CD4-positive, alpha-beta T cell treated with Interleukin-6 at 100 ng/mL for 8 hours (primary cell): ENCODE measurements around the gene ELMO3.

Source experiments
- DNase-seq: peaks from one replicate; pipeline ENCODE4 v3.0.0-alpha.2; 2020; ENCODE audit warnings: mixed read lengths, low spot score

ELMO3 gene

GRCh38 chr16:67241008-67241900 is 42.3 kb downstream of the ELMO3 start:
- no peak for DNase-seq

- no peak for DNase-seq
Observed at GRCh38 chr16:67242138-67242730, 43.3 kb downstream of the ELMO3 start.

GRCh38 chr16:67243481-67243880 is 44.5 kb downstream of the ELMO3 start:
- no peak for DNase-seq

- peak; percentile 77 for DNase-seq
Observed at GRCh38 chr16:67244387-67245185, 45.7 kb downstream of the ELMO3 start.

DNA sequence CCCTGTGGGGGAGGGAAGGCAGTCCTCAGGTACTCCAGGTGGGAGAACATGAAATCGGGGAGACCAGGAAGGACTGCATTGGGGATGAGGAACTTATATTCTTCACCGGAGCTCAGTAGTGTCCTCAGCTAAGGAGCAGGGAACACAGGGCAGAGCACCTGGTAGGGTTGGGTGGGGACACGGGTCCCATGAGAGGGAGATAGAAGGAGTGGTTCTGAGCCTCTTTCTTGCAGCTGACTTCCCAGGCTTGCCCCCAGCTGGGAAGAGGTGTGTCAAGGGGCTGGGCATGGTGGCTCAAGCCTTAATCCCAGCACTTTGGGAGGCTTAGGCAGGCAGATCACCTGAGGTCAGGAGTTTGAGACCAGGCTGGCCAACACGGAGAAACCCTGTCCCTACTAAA is 46.3 kb downstream of the ELMO3 start:
- no peak for DNase-seq

DNA sequence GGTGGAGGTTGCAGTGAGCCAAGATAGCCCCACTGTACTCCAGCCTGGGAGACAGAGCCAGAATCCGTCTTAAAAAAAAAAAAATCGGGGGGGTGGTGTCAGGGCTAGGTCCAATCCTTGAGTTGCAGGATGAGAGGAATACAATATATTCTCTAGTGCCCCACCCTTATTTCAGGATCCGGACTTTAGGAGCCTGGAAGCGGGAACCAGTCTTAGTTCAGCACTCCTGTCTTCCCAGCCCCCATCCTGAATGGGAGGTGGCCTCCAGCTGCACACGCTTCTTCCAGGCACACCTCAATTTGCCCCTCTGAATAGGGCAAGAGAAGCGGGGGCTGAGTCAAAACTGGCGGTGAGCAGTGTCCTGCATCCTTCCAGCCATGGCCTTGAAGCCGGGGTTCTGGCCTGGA is 46.7 kb downstream of the ELMO3 start:
- DNase-seq, result no peak

DNA sequence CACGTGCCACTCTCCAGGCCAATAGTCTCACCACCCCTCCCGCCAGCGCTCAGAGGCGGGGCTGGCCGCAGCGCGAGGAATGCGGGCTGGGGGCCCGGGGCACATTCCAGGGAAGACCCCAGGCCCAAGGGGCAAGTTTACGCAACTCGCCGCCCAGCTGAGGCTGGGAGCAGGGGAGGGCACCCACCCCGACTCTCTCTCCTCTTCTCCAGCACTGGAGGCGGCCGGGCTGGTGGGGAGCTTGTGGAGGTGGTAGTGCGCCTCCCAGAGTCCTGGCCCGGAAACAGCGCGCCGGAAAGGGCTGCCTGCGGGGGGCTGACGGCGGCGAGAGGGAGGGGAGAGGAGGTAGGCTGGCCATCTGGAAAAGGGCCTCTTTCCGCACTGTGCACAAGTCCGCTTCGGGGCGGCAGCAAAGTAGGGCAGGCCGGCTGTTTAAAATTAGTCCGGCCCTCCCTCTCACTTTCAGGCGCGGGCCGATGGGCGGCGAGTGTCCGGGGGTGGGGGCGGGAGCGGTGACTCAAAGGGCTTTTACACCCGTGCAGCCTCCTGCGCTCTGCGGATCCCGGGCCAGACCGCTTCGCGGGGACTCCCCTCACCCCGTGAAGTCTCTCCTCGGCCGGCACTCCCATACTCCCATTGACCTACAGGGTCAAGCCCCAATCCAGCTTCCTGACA is 47.3 kb downstream of the ELMO3 start:
- DNase-seq, result no peak

DNA sequence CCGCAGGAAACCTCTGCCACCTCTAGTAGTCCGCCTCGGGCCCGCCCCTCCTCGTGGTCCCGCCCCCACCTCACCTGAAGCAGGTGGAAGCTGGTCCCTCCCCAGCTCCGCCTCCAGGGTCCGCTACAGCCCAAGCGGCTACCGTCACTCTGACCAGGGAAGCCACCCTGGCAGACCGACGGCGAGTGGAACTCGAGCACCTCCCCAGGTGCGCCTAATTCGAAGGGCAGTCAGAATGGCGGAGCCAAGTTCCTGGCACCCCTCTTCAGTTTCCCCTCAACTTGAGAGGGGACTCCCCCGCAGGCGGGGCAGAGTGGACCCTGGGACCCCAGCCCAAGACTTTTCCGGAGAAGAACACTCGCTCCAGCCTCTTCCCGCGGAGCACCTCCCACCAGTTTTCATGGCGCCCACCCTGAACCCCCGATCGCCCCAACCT is 47.8 kb downstream of the ELMO3 start:
- peak; percentile 42 for DNase-seq

DNA sequence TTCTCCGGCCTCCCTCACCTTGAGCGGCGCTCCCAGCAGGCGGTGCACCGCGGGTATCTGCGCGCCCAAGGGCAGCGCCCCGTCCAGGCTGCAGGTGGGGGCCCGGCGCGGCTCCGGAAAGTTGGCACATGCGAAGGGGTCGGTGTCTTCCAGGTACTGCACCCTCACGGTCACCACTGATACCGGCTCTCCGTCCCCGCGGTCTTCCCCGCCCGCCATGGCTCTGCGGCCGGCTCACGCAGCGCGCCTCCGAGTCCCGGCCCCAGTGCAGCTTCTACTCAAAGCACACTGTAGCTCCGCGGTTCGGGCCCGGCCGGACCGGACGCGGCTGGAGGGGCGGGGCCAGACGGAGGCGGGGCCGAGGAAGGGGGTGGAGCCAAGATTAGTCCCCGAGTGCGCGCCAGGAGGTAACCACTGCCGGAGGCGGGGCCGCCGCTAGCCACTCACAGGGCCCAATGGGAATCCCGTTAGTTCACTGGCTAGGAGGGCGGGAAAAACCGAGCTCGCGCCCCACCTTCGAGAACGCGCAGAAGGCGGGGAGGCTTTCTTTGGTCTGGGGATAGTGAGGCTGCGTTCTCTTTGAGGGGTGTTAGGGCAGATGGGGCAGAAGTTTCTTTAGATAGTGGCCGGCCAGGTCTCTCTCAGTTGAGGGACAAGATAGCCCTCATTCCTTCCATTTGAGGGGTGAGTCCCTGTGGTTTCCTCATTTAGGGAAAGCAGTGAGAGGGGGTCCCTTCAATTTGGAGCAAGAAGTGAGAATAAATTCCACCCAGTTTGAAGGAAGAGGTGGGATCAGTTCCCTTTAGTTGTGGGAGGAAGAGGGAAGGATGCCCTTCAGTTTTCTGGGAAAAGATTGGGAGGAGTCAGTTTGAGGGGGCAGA is 48.5 kb downstream of the ELMO3 start, which contains the start of gene FHOD1:
Gene FHOD1, minus strand, starts transcription at position 290 of the 881 bp plus-strand sequence. Its CDS starts 71 bp downstream, at position 219.
- DNase-seq, result peak; percentile 97

DNA sequence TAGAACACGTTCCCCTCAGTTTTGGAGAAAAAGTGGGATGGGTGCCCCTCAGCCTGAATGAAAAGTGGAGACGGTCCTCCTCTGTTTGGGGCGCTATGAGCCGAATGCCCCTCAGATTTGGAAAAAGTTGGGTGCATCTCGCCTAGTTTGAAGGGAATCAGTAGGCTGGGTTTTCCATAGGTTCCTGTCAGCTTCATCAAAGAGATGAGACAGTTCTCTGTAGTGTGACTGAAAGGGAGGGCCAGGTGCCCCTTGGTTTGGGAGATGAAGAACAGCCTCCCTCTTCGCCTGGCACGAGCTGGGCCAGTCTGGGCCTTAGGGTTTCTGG is 49.1 kb downstream of the ELMO3 start:
- no peak for DNase-seq

GRCh38 chr16:67248401-67249177 is 49.7 kb downstream of the ELMO3 start, which contains the start of gene SLC9A5:
Gene SLC9A5 (plus strand): TSS chr16:67248979. CDS start chr16:67249015, 36 bp downstream.
- no peak for DNase-seq

GRCh38 chr16:67249178-67250044 is 50.5 kb downstream of the ELMO3 start:
- DNase-seq, result no peak

DNA sequence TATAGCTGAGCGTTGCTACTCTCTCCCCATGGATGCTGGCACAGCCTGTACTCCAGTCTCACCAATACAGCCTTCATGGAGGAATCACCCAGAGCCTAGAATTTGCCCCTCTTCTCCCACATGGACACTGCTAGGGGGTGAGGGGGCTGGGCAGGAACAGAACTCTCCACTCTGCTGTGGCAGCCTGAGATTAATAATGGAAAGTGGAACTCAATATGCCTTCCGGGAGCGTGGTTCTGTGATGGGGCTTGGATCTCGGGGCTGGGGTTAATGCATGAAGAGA is 51.1 kb downstream of the ELMO3 start:
- no peak for DNase-seq

DNA sequence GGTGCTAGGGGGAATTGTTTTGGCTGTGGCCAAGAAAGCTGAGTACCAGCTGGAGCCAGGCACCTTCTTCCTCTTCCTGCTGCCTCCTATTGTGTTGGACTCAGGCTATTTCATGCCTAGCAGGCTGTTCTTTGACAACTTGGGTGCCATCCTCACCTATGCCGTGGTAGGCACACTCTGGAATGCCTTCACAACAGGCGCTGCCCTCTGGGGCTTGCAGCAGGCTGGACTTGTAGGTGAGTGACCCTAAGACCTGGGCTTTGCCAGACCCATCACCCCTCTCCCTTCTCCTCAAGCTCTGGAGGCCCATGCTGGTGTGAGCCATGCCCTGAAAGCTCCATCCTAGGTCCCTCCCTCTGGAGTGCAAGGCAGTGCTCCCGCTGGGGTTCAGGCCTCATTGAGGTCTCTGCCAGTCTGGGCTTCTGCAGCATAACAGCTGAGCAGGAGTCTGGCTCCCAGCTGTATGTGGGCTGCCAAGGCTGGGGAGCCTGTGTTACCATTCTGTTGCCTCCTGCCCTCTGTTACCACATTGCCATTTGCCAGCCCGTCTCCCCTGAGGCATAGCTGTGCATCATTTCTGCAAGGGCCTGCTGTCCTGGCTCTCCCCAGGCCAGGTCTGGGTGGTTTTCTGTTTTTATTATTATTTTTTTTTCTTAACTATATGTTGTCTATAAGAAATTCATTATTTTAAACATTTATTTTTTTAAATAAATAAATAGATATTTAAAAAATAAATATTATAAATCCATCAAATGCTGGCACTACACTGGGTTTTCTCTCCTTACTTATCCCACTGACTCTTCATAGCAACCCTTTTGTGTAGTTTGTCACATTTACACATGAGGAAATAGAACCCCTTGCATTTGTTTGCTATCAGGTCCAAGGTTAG is 53.9 kb downstream of the ELMO3 start:
- DNase-seq, result no peak
